Keratinocyte (primary cell): Measurements from ENCODE around the gene ZFYVE9. TPM values are rescaled to one million over a fixed set of nuclear protein-coding genes. Genes with fewer than 3 reads are reported as not detected.
A peak's percentile ranks its signal among the peaks of the same experiment; 100 is the strongest.

Experiments
- DNase-seq: peaks from one replicate; pipeline ENCODE4 v3.0.0-alpha.2; 2011; ENCODE audit warnings: low read depth, missing footprints, low spot score
- FAIRE-seq: peaks from 2 replicates; lab custom pipeline; 2011; peaks lifted over from hg19 to GRCh38; lab: Jason Lieb, UNC
- H2AFZ ChIP-seq: 2 replicates; pipeline ENCODE4 v1.6.0; 2012; ENCODE audit warnings: low read length, control low read depth, inconsistent platforms; ENCODE audit not compliant: control insufficient read depth
- H3K27ac ChIP-seq: 2 replicates; pipeline ENCODE4 v1.5.1; 2011; ENCODE audit warnings: low read length; ENCODE audit not compliant: control insufficient read depth, insufficient read depth
- H3K27me3 ChIP-seq: 3 replicates; pipeline ENCODE4 v1.6.0; 2011; ENCODE audit warnings: low read length; ENCODE audit not compliant: control insufficient read depth, insufficient read depth; ENCODE audit errors: extremely low read depth
- H3K36me3 ChIP-seq, 2 experiments: 2 replicates in 1 of 2; 3 replicates in 1 of 2; pipeline ENCODE4 v1.5.1; 2011; ENCODE audit warnings: low read length in 2 of 2, mild to moderate bottlenecking in 1 of 2; ENCODE audit not compliant: control insufficient read depth in 2 of 2, insufficient read depth in 2 of 2; ENCODE audit errors: extremely low read depth in 1 of 2
- H3K4me1 ChIP-seq: 3 replicates; pipeline ENCODE4 v1.5.1; 2011; ENCODE audit warnings: low read length; ENCODE audit not compliant: control insufficient read depth, insufficient read depth; ENCODE audit errors: extremely low read depth
- H3K4me2 ChIP-seq: 3 replicates; pipeline ENCODE4 v1.6.0; 2011; ENCODE audit warnings: low read depth, low read length; ENCODE audit not compliant: control insufficient read depth, insufficient read depth; ENCODE audit errors: extremely low read depth
- H3K4me3 ChIP-seq, 3 experiments: fragments of 200-600 bp in 1 of 3; sonication (generic) in 1 of 3; 2 replicates in 2 of 3; 3 replicates in 1 of 3; pipeline ENCODE4 v1.5.1; 2011 to 2016; ENCODE audit warnings: low read length in 3 of 3, mild to moderate bottlenecking in 3 of 3, control low read depth in 2 of 3, inconsistent platforms in 1 of 3, low read depth in 1 of 3, mixed read lengths in 1 of 3, mixed run types in 1 of 3, moderate library complexity in 1 of 3; ENCODE audit not compliant: control insufficient read depth in 2 of 3, insufficient read depth in 2 of 3; ENCODE audit errors: extremely low read depth in 1 of 3
- H3K79me2 ChIP-seq: 2 replicates; pipeline ENCODE4 v1.6.0; 2012; ENCODE audit warnings: low read length; ENCODE audit not compliant: control insufficient read depth, insufficient read depth
- H3K9ac ChIP-seq: 3 replicates; pipeline ENCODE4 v1.6.0; 2011; ENCODE audit warnings: low read length; ENCODE audit not compliant: control insufficient read depth, insufficient read depth; ENCODE audit errors: extremely low read depth
- H3K9me1 ChIP-seq: 3 replicates; pipeline ENCODE4 v1.6.0; 2011; ENCODE audit warnings: low read length; ENCODE audit not compliant: control insufficient read depth, insufficient read depth; ENCODE audit errors: extremely low read depth
- H3K9me3 ChIP-seq: 2 replicates; pipeline ENCODE4 v1.5.1; 2012; ENCODE audit warnings: low read depth, low read length; ENCODE audit not compliant: control insufficient read depth
- H4K20me1 ChIP-seq: 3 replicates; pipeline ENCODE4 v1.6.0; 2011; ENCODE audit warnings: low read length; ENCODE audit not compliant: control insufficient read depth, insufficient read depth; ENCODE audit errors: extremely low read depth
- CTCF ChIP-seq, 3 experiments: IDR thresholded peaks in 1 of 3; conservative IDR thresholded peaks in 1 of 3; optimal IDR thresholded peaks in 1 of 3; 2 replicates in 2 of 3; 3 replicates in 1 of 3; pipeline versions ENCODE3 to v1.5.1; 2011; ENCODE audit warnings: low read length in 3 of 3, mild to moderate bottlenecking in 3 of 3, moderate library complexity in 2 of 3, control low read depth in 1 of 3, inconsistent platforms in 1 of 3; ENCODE audit not compliant: insufficient read depth in 2 of 3; ENCODE audit errors: extremely low read depth in 1 of 3
- EZH2 ChIP-seq: IDR thresholded peaks from one replicate; pipeline ENCODE4 v1.6.1; 2012; ENCODE audit warnings: inconsistent platforms, mild to moderate bottlenecking, low read length, moderate library complexity
- dilution Hi-C: fragments of 300-500 bp; cut with MboI; formaldehyde crosslinking; loops from one replicate; pipeline ENCODE4 v1.7.0; 2020; ENCODE audit warnings: low sequenced_read_pairs; ENCODE audit not compliant: extremely low pct_ligation_motif_present
- polyA plus RNA-seq, 5 experiments: library from polyadenylated mRNA; depleted of rRNA in 3 of 5; stranded (reverse) in 3 of 5; stranded (forward) in 1 of 5; unstranded in 1 of 5; fragments of >200 nt; gene quantifications; 1 replicate in 1 of 5; 2 replicates in 3 of 5; 3 replicates in 1 of 5; pipeline versions ENCODE4 v1.2.1 to v1.2.3, GENCODE V29; 2011 to 2012; ENCODE audit warnings: missing spikeins in 2 of 5, low read depth in 1 of 5, low replicate concordance in 1 of 5

ZFYVE9 gene
- polyA plus RNA-seq, 1 donor (not counting 4 experiments of a cell fraction or from before 2014, with no cell fraction given), result 27.7 TPM

GRCh38 chr1:52264530-52265115, 122.7 kb downstream of the ZFYVE9 start:
- Histone ChIP-seq H3K27ac (no peak overlapping the region), H3K4me2 (no peak overlapping the region), H3K4me1 (peaks cover 5% of the 10 kb centered on the region), H3K36me3 (peaks cover 0 to 9% of the 10 kb centered on the region in 2 experiments), H3K9me3 (no peaks in the 10 kb centered on the region), H3K9ac (no peak overlapping the region), H4K20me1 (no peaks in the 10 kb centered on the region), H3K79me2 (no peaks in the 10 kb centered on the region), H3K4me3 (no peak overlapping the region), H3K27me3 (no peaks in the 10 kb centered on the region), H2AFZ (no peak overlapping the region), H3K9me1 (no peaks in the 10 kb centered on the region)
- dilution Hi-C loops, result no loop called here
- FAIRE-seq (no peak), DNase-seq (no peak)
- TF ChIP-seq EZH2 (no peak), CTCF (optimal IDR thresholded peaks at IDR 0.05 in 1 of 3, IDR thresholded peaks at IDR 0.05 in 1 of 3, conservative IDR thresholded peaks at IDR 0.05 in 1 of 3; ENCODE audit: extremely low read depth in 1 of 3, insufficient read depth in 2 of 3, low read length in 3 of 3) (peak in 1 of 3 experiments; percentile 47)

GRCh38 chr1:52266507-52266906, 124.6 kb downstream of the ZFYVE9 start:
- no peak overlapping the region for H3K9ac ChIP-seq
- no peak overlapping the region for H2AFZ ChIP-seq
- H3K4me3 ChIP-seq, result no peak overlapping the region
- peaks cover 9% of the 10 kb centered on the region for H3K4me1 ChIP-seq
- no peak overlapping the region for H3K4me2 ChIP-seq
- H3K36me3 ChIP-seq, result peaks cover 0 to 9% of the 10 kb centered on the region in 2 experiments
- dilution Hi-C loops, result no loop called here
- FAIRE-seq (no peak), DNase-seq (no peak)
- no peaks in the 10 kb centered on the region for H3K79me2 ChIP-seq
- no peaks in the 10 kb centered on the region for H4K20me1 ChIP-seq
- H3K27ac ChIP-seq, result no peak overlapping the region
- H3K27me3 ChIP-seq, result no peaks in the 10 kb centered on the region
- H3K9me3 ChIP-seq, result no peaks in the 10 kb centered on the region
- no peaks in the 10 kb centered on the region for H3K9me1 ChIP-seq
- TF ChIP-seq EZH2, result no peak
- no peak for TF ChIP-seq CTCF (optimal IDR thresholded peaks at IDR 0.05 in 1 of 3, IDR thresholded peaks at IDR 0.05 in 1 of 3, conservative IDR thresholded peaks at IDR 0.05 in 1 of 3; ENCODE audit: extremely low read depth in 1 of 3, insufficient read depth in 2 of 3, low read length in 3 of 3)
